Upper lobe of left lung (tissue), 6 donors: ENCODE results near the gene RBM48. TPM values are rescaled to one million over a fixed set of nuclear protein-coding genes. Genes with fewer than 3 reads are reported as not detected.

Experiments used
- ATAC-seq, 2 donors: fragments of 200-7000 bp; cut with Tn5 transposase; one replicate each; pipeline ENCODE4 v1.9.1; 2022; ENCODE audit warnings: mild to moderate bottlenecking in 2 of 2, moderate library complexity in 2 of 2; ENCODE audit not compliant: low FRiP score in 2 of 2
- DNase-seq, 2 donors: peaks; one replicate each; pipeline ENCODE4 v3.0.0-alpha.2; 2019 to 2020
- H3K27ac ChIP-seq, 4 donors: fragments of 200-600 bp; sonication (generic); one replicate each; pipeline ENCODE4 v1.5.1; 2016 to 2019
- H3K27me3 ChIP-seq, 4 donors: fragments of 200-600 bp; sonication (generic); one replicate each; pipeline ENCODE4 v1.5.1; 2017 to 2019
- H3K36me3 ChIP-seq, 4 donors: fragments of 200-600 bp; sonication (generic); one replicate each; pipeline ENCODE4 v1.5.1; 2016 to 2019
- H3K4me1 ChIP-seq, 4 donors: fragments of 200-600 bp; sonication (generic); one replicate each; pipeline ENCODE4 v1.5.1; 2018 to 2019
- H3K4me3 ChIP-seq, 4 donors: fragments of 200-600 bp; sonication (generic); one replicate each; pipeline ENCODE4 v1.5.1; 2017 to 2019; ENCODE audit warnings: mild to moderate bottlenecking in 2 of 4, moderate library complexity in 1 of 4
- H3K9me3 ChIP-seq, 4 donors: fragments of 200-600 bp; sonication (generic); one replicate each; pipeline ENCODE4 v1.5.1; 2018 to 2019
- CTCF ChIP-seq, 6 experiments: fragments of 450-650 bp in 4 of 6; fragments of 200-600 bp in 2 of 6; sonication (generic) in 2 of 6; IDR thresholded peaks; one replicate each; pipeline ENCODE4 v1.5.1; 2016 to 2019; ENCODE audit warnings: antibody characterized with exemption in 6 of 6
- EP300 ChIP-seq, 4 donors: sonication (generic); formaldehyde crosslinking; IDR thresholded peaks; one replicate each; pipeline ENCODE4 v1.5.1; 2017; ENCODE audit warnings: antibody characterized with exemption in 4 of 4, control low read depth in 2 of 4
- POLR2A ChIP-seq, 4 donors: fragments of 450-650 bp; IDR thresholded peaks; one replicate each; pipeline ENCODE4 v1.5.1; 2016 to 2017; ENCODE audit warnings: antibody characterized with exemption in 4 of 4, mild to moderate bottlenecking in 2 of 4
- POLR2AphosphoS5 ChIP-seq, 2 donors: sonication (generic); formaldehyde crosslinking; IDR thresholded peaks; one replicate each; pipeline ENCODE4 v1.5.1; 2017; ENCODE audit warnings: antibody characterized with exemption in 2 of 2
- WGBS, 2 donors: methylation state at CpG; one replicate each; pipeline ENCODE4 v1.1.5; 2017 to 2018; 5-methylcytosine and 5-hydroxymethylcytosine counted together
- total RNA-seq, 6 donors: library from RNA; depleted of rRNA in 4 of 6; stranded (reverse); fragments of >200 nt in 4 of 6; gene quantifications; one replicate each; pipeline versions ENCODE4 v1.1.0 to v1.2.1, GENCODE V29; 2016 to 2021
- donor health status: DM: no; HTN: no; CAD: no; lungs with moderate emphysema.
- donor health status: DM: no; HTN: yes; CAD: no; lungs with severe emphysema.

Gene RBM48
- total RNA-seq, 6 donors from 2014 or later, result 3.7 to 17.9 (median 10.9) TPM

GRCh38 chr7:92569137-92569536, 40.5 kb downstream of the RBM48 start:
- DNase-seq (no peak), ATAC-seq (no peak)
- no peak for TF ChIP-seq CTCF (IDR thresholded peaks at IDR 0.05)
- TF ChIP-seq POLR2AphosphoS5 (IDR thresholded peaks at IDR 0.05), result no peak
- TF ChIP-seq EP300 (IDR thresholded peaks at IDR 0.05), result no peak
- TF ChIP-seq POLR2A (IDR thresholded peaks at IDR 0.05), result no peak
- H3K4me3 ChIP-seq, result no peak overlapping the region
- H3K9me3 ChIP-seq, result no peaks in the 10 kb centered on the region
- no peaks in the 10 kb centered on the region for H3K4me1 ChIP-seq
- H3K36me3 ChIP-seq, result peaks cover 13 to 92% (median 39%) of the 10 kb centered on the region in 4 donors
- 70 to 74% methylated on average over 4 of the region's 4 CpGs for WGBS, 2 donors
- H3K27me3 ChIP-seq, result no peaks in the 10 kb centered on the region
- H3K27ac ChIP-seq, result no peak overlapping the region

GRCh38 chr7:92576296-92576695, 47.7 kb downstream of the RBM48 start:
- Histone ChIP-seq H3K4me3 (no peak overlapping the region), H3K4me1 (no peaks in the 10 kb centered on the region), H3K9me3 (no peaks in the 10 kb centered on the region), H3K27me3 (no peaks in the 10 kb centered on the region), H3K27ac (no peak overlapping the region), H3K36me3 (peaks cover 28 to 90% (median 55%) of the 10 kb centered on the region in 4 donors)
- ATAC-seq, result no peak
- TF ChIP-seq POLR2A (IDR thresholded peaks at IDR 0.05) (no peak), EP300 (IDR thresholded peaks at IDR 0.05) (no peak), POLR2AphosphoS5 (IDR thresholded peaks at IDR 0.05) (no peak)
- 72 to 94% methylated on average over 3 of the region's 3 CpGs for WGBS, 2 donors
- no peak for DNase-seq

GRCh38 chr7:92582948-92583347, 54.4 kb downstream of the RBM48 start:
- 91 to 100% methylated on average over 1 of the region's 1 CpG for WGBS, 2 donors
- H3K36me3 ChIP-seq, result peaks cover 9 to 28% (median 22%) of the 10 kb centered on the region in 4 donors
- no peak overlapping the region for H3K27ac ChIP-seq
- TF ChIP-seq POLR2A (IDR thresholded peaks at IDR 0.05) (no peak), POLR2AphosphoS5 (IDR thresholded peaks at IDR 0.05) (no peak), EP300 (IDR thresholded peaks at IDR 0.05) (no peak), CTCF (IDR thresholded peaks at IDR 0.05) (no peak)
- DNase-seq, result no peak
- H3K4me1 ChIP-seq, result peaks cover 17 to 31% (median 23%) of the 10 kb centered on the region in 4 donors
- H3K4me3 ChIP-seq, result no peak overlapping the region
- ATAC-seq, result no peak
- H3K9me3 ChIP-seq, result no peaks in the 10 kb centered on the region
- no peaks in the 10 kb centered on the region for H3K27me3 ChIP-seq

- Histone ChIP-seq H3K27ac (peak overlapping the region in 1 of 4 donors; percentile 7), H3K4me1 (peaks cover 30 to 46% (median 35%) of the 10 kb centered on the region in 4 donors), H3K27me3 (no peaks in the 10 kb centered on the region), H3K4me3 (no peak overlapping the region), H3K9me3 (no peaks in the 10 kb centered on the region), H3K36me3 (peaks cover 0 to 8% (median 7%) of the 10 kb centered on the region in 4 donors)
- ATAC-seq (no peak), DNase-seq (no peak)
- TF ChIP-seq POLR2A (IDR thresholded peaks at IDR 0.05) (no peak), CTCF (IDR thresholded peaks at IDR 0.05) (no peak), POLR2AphosphoS5 (IDR thresholded peaks at IDR 0.05) (no peak)
Measured at GRCh38 chr7:92584953-92585352, 56.4 kb downstream of the RBM48 start.

- no peaks in the 10 kb centered on the region for H3K9me3 ChIP-seq
- ATAC-seq (no peak), DNase-seq (no peak)
- H3K27ac ChIP-seq, result peak overlapping the region in 1 of 4 donors; percentile 32
- TF ChIP-seq POLR2A (IDR thresholded peaks at IDR 0.05) (no peak), CTCF (IDR thresholded peaks at IDR 0.05) (no peak), EP300 (IDR thresholded peaks at IDR 0.05) (no peak), POLR2AphosphoS5 (IDR thresholded peaks at IDR 0.05) (no peak)
- peaks cover 35 to 53% (median 37%) of the 10 kb centered on the region in 4 donors for H3K4me1 ChIP-seq
- no peaks in the 10 kb centered on the region for H3K27me3 ChIP-seq
- no peak overlapping the region for H3K4me3 ChIP-seq
- no peaks in the 10 kb centered on the region for H3K36me3 ChIP-seq
Measured at GRCh38 chr7:92586403-92586802, 57.8 kb downstream of the RBM48 start.
